Testis (tissue), 3 donors: ENCODE results near the gene MEOX1. TPM values are rescaled to one million over a fixed set of nuclear protein-coding genes. Genes with fewer than 3 reads are reported as not detected.

Source experiments
- DNase-seq: peaks from one replicate; pipeline ENCODE4 v3.0.0-alpha.2; 2019
- H3K27ac ChIP-seq, 2 donors: fragments of 200-600 bp; sonication (generic); one replicate each; pipeline ENCODE4 v1.5.1; 2019
- H3K27me3 ChIP-seq: fragments of 200-600 bp; sonication (generic); one replicate; pipeline ENCODE4 v1.5.1; 2019
- H3K36me3 ChIP-seq: fragments of 200-600 bp; sonication (generic); one replicate; pipeline ENCODE4 v1.5.1; 2017; ENCODE audit warnings: low read depth; ENCODE audit errors: missing control alignments
- H3K4me1 ChIP-seq: fragments of 200-600 bp; sonication (generic); one replicate; pipeline ENCODE4 v1.5.1; 2019
- H3K4me3 ChIP-seq, 2 donors: fragments of 200-600 bp; sonication (generic); one replicate each; pipeline ENCODE4 v1.5.1; 2017 to 2019
- H3K9me3 ChIP-seq: fragments of 200-600 bp; sonication (generic); one replicate; pipeline ENCODE4 v1.5.1; 2017
- POLR2A ChIP-seq: fragments of 450-650 bp; IDR thresholded peaks from one replicate; pipeline ENCODE4 v1.6.1; 2017; ENCODE audit warnings: antibody characterized with exemption, mild to moderate bottlenecking, moderate library complexity
- WGBS, 2 donors: methylation state at CpG; one replicate each; pipeline ENCODE4 v1.1.5; 2018; 5-methylcytosine and 5-hydroxymethylcytosine counted together
- intact Hi-C: fragments of 100-400 bp; cut with DNase I; formaldehyde crosslinking; loops from one replicate; pipeline ENCODE4 v1.15.1; 2023; ENCODE audit warnings: low total_unique reads
- polyA plus RNA-seq: library from polyadenylated mRNA; stranded (reverse); fragments of 350-450 nt; fragmentation: Illumina TruSeq; extraction: RNeasy Lipid Tissue Mini Kit (QIAGEN cat#74804); gene quantifications from one replicate; pipeline ENCODE4 v1.2.3, GENCODE V29; 2014; ENCODE audit warnings: low read depth, low replicate concordance; ENCODE audit not compliant: insufficient read depth
- total RNA-seq, 2 donors: library from RNA; depleted of rRNA; stranded (reverse); fragments of >200 nt; gene quantifications; one replicate each; pipeline ENCODE4 v1.2.3, GENCODE V29; 2016
- TF ChIP-seq, protein P1 (sequence below), 3 experiments: fragments of 450-650 bp in 2 of 3; fragments of 200-600 bp in 1 of 3; sonication (generic) in 1 of 3; IDR thresholded peaks; one replicate each; pipeline ENCODE4 v1.5.1; 2016 to 2019; ENCODE audit warnings: antibody characterized with exemption in 3 of 3, mild to moderate bottlenecking in 2 of 3, moderate library complexity in 1 of 3

The MEOX1 gene
- total and polyA plus RNA-seq, 3 donors from 2014 or later, result 0.12 to 6.1 (median 2.8) TPM

- Histone ChIP-seq H3K9me3 (no peaks in the 10 kb centered on the region), H3K27ac (no peak overlapping the region), H3K36me3 (no peaks in the 10 kb centered on the region), H3K4me3 (no peak overlapping the region), H3K27me3 (no peaks in the 10 kb centered on the region), H3K4me1 (peaks cover 8% of the 10 kb centered on the region)
- 90 to 91% methylated on average over 1 of the region's 1 CpG for WGBS, 2 donors
- intact Hi-C loops, result loop anchor here (5.0 kb wide), 1 partner anchor 93 kb away; no protein-coding TSS in a partner anchor
- TF ChIP-seq, protein P1, sequence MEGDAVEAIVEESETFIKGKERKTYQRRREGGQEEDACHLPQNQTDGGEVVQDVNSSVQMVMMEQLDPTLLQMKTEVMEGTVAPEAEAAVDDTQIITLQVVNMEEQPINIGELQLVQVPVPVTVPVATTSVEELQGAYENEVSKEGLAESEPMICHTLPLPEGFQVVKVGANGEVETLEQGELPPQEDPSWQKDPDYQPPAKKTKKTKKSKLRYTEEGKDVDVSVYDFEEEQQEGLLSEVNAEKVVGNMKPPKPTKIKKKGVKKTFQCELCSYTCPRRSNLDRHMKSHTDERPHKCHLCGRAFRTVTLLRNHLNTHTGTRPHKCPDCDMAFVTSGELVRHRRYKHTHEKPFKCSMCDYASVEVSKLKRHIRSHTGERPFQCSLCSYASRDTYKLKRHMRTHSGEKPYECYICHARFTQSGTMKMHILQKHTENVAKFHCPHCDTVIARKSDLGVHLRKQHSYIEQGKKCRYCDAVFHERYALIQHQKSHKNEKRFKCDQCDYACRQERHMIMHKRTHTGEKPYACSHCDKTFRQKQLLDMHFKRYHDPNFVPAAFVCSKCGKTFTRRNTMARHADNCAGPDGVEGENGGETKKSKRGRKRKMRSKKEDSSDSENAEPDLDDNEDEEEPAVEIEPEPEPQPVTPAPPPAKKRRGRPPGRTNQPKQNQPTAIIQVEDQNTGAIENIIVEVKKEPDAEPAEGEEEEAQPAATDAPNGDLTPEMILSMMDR (IDR thresholded peaks at IDR 0.05), result no peak
- TF ChIP-seq POLR2A, result no peak
- DNase-seq, result no peak
Observed at GRCh38 chr17:43670645-43671030, 8.9 kb upstream of the MEOX1 start.

- WGBS, 2 donors, result 60 to 66% methylated on average over 7 to 10 of the region's 10 CpGs
- peaks cover 8% of the 10 kb centered on the region for H3K4me1 ChIP-seq
- H3K27ac ChIP-seq, result no peak overlapping the region
- H3K27me3 ChIP-seq, result no peaks in the 10 kb centered on the region
- no peak overlapping the region for H3K4me3 ChIP-seq
- no peaks in the 10 kb centered on the region for H3K36me3 ChIP-seq
- TF ChIP-seq, protein P1 (IDR thresholded peaks at IDR 0.05), result no peak
- no peak for TF ChIP-seq POLR2A
- DNase-seq, result no peak
- intact Hi-C loops, result loop anchor here (5.0 kb wide), 1 partner anchor 93 kb away; no protein-coding TSS in a partner anchor
- H3K9me3 ChIP-seq, result no peaks in the 10 kb centered on the region
Observed at GRCh38 chr17:43669971-43670644, 8.4 kb upstream of the MEOX1 start.

DNA sequence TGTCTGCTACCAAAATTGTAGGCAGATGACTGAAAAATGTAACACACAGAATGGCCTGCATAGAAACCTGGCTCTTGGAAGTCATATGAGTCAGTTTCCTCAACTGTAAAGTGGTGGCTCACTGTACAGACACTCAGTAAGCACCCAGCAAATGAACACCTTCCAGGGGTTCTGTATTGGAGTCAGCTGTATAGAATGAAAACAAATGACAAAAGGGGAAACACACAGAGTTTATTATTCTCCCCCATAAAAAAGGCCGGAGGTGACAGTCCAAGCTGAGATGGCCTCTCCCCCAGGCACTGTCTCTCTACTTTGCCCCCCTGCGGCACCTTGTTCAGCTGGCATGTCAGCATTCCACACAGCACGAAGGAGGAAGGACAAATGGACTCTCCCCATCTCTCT lies 6.2 kb upstream of the MEOX1 start:
- no peak for DNase-seq
- intact Hi-C loops, result no loop called here
- Histone ChIP-seq H3K27me3 (no peaks in the 10 kb centered on the region), H3K4me1 (peaks cover 3% of the 10 kb centered on the region), H3K27ac (no peak overlapping the region), H3K4me3 (no peak overlapping the region), H3K36me3 (no peaks in the 10 kb centered on the region), H3K9me3 (no peaks in the 10 kb centered on the region)
- no peak for TF ChIP-seq POLR2A
- TF ChIP-seq, protein P1 (IDR thresholded peaks at IDR 0.05), result no peak
- 92 to 96% methylated on average over 3 of the region's 3 CpGs for WGBS, 2 donors

DNA sequence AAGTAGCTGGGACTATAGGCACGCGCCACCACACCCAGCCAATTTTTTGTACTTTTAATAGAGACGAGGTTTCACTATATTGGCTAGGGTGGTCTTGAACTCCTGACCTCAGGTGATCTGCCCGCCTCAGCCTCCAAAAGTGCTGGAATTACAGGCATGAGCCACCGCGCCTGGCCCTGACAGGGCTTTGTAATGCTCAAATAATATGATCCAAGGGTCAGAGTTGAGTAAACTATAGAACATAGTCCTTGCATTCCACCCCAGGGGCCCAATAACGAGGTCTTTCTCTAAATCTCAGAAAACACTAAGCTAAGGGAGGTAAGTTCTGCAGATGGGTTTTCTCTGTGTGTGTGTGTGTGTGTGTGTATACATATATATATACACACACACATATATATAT lies 5.8 kb upstream of the MEOX1 start:
- intact Hi-C loops, result no loop called here
- Histone ChIP-seq H3K36me3 (no peaks in the 10 kb centered on the region), H3K4me1 (peaks cover 3% of the 10 kb centered on the region), H3K9me3 (no peaks in the 10 kb centered on the region), H3K4me3 (no peak overlapping the region), H3K27ac (no peak overlapping the region), H3K27me3 (no peaks in the 10 kb centered on the region)
- no peak for DNase-seq
- TF ChIP-seq, protein P1 (IDR thresholded peaks at IDR 0.05), result no peak
- no peak for TF ChIP-seq POLR2A
- WGBS, 2 donors, result 91 to 92% methylated on average over 7 of the region's 7 CpGs

DNA sequence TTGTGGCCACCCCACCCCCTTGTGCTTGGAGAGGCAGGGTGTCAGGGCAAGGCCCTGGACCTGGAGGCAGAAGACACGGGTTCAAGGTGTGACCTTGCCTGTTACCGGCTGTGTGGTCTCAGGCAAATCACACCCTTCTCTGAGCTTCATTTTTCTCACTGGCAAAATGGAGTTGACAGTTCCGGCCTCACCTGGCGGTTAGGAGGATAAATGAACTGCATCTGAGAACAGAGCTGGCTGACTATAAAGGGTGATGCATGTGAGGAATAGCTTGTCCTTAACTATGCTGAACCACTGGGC lies 4.2 kb upstream of the MEOX1 start:
- Histone ChIP-seq H3K9me3 (no peaks in the 10 kb centered on the region), H3K4me3 (no peak overlapping the region), H3K27ac (peak overlapping the region in 1 of 2 donors; percentile 69), H3K27me3 (no peaks in the 10 kb centered on the region), H3K36me3 (no peaks in the 10 kb centered on the region), H3K4me1 (no peaks in the 10 kb centered on the region)
- WGBS, 2 donors, result 81 to 92% methylated on average over 4 of the region's 4 CpGs
- intact Hi-C loops, result no loop called here
- TF ChIP-seq, protein P1 (IDR thresholded peaks at IDR 0.05), result no peak
- no peak for TF ChIP-seq POLR2A
- DNase-seq, result no peak
